SU-DHL-6 (cell line): ENCODE data around the gene AP2M1.

ENCODE experiments used
- EZH2phosphoT487 ChIP-seq: fragments of 200-600 bp; sonication (generic), shearing (Covaris generic); conservative IDR thresholded peaks from 2 replicates; pipeline ENCODE4 v1.6.1; 2018; ENCODE audit warnings: mild to moderate bottlenecking, antibody characterized with exemption, low read length, moderate library complexity, mixed read lengths
- TF ChIP-seq, protein P1 (sequence below): fragments of 200-600 bp; sonication (generic); IDR thresholded peaks from one replicate; pipeline ENCODE4 v1.5.1; 2017; ENCODE audit warnings: antibody characterized with exemption, mild to moderate bottlenecking, low read length, moderate library complexity; ENCODE audit not compliant: insufficient read depth, poor library complexity, severe bottlenecking

GRCh38 chr3:184203526-184203925 lies 28.9 kb downstream of the AP2M1 start:
- TF ChIP-seq, protein P1, sequence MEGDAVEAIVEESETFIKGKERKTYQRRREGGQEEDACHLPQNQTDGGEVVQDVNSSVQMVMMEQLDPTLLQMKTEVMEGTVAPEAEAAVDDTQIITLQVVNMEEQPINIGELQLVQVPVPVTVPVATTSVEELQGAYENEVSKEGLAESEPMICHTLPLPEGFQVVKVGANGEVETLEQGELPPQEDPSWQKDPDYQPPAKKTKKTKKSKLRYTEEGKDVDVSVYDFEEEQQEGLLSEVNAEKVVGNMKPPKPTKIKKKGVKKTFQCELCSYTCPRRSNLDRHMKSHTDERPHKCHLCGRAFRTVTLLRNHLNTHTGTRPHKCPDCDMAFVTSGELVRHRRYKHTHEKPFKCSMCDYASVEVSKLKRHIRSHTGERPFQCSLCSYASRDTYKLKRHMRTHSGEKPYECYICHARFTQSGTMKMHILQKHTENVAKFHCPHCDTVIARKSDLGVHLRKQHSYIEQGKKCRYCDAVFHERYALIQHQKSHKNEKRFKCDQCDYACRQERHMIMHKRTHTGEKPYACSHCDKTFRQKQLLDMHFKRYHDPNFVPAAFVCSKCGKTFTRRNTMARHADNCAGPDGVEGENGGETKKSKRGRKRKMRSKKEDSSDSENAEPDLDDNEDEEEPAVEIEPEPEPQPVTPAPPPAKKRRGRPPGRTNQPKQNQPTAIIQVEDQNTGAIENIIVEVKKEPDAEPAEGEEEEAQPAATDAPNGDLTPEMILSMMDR = no peak
- no peak for TF ChIP-seq EZH2phosphoT487
